DMS114 treated with DMSO at 0.1 percent for 48 hours (cell line): Measurements from ENCODE around the gene MACF1.
"Not testable (repeated sequence)": the region's sequence is repeated elsewhere in the genome, so short reads cannot be mapped to it uniquely, and the experiment has no call there.

Experiments used
- DNase-seq: peaks from one replicate; lab custom pipeline; 2025; ENCODE audit not compliant: unreplicated experiment; lab: John Stamatoyannopoulos, UW

Gene MACF1

DNA sequence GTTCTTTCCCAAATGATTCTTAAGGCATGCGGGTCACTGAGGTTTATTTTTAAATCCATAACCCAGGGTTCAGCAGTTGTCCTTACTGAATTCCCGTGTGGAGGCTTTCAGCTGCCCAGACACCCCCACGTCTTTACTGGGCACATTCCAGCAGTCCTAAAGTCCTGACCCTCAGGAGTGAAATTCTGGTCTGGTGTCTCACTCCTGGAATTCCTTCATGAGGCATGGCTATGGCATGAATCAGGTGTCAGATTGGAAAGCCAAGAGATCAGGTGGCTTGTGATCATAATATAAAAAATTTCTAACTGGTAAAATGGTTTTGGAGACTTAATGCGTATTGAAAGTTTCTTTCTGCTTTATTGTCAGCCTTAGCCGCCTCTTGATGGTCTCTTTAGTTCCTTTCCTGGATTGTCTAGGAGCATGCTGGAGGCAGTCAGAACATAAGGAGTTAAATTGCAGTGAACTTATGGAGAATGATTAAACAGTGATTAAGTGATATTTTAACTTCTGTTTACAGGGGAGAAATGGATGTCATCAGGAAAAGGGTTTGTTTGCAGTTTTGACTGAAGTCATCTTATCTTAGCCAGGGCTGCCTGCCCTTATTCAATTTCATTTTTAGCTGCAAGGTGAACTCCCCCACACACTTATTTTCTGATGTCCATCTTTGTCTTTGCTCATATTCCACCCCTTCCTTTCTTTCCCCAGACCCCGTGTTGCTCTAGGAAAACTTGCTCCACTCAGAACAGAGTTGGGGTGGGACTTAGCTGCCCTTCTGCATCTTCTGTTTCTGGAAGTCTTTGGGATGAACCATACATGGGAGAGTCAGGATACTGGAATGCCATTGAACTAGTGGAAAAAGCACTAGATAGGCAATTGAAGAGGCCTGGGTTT, 25.7 kb upstream of the MACF1 start:
- peak; percentile 78 for DNase-seq

GRCh38 chr1:39181311-39181710, 23.2 kb upstream of the MACF1 start:
- no peak for DNase-seq

DNA sequence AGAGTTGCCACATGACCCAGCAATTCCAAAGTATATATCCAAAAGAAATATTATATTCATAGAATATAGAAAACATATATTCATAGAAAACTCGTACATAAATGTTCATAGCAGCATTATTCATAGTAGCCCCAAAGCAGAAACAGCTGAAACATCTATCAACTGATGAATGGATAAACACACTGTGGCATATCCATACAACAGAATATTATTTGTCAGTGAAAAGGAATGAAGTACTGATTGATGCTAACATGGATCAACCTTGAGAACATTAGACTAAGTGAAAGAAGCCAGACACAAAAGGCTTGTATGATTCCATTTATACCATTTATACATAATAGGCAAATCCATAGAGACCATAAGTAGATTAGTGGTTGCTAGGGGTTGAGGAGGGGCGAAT, 21.7 kb upstream of the MACF1 start:
- DNase-seq = no peak

- DNase-seq = no peak
Measured at GRCh38 chr1:39183503-39184353, 20.8 kb upstream of the MACF1 start.

DNA sequence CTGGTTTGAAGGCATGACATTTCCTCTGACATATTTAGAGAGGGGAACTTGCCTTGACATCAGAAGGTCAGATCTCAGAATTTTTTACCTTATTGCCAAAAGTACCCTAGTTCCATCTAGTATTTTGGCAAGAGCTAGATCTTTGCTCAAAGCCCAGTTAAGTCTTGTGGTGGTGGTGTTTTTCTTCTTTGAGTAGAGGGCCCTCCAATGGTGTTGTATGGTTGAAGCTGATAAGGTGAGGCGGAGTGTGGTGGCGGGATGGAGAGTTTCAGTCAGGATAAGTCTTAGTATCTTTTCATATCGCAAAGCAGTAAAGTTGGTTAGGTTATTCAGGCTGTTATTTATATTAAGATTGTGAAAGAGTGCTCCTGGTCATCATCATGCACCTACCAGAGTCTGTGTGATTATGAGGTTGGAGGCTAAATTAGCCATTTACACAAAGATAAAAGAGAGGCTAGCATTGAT, 20.1 kb upstream of the MACF1 start:
- no peak for DNase-seq

GRCh38 chr1:39187275-39188046, 17.0 kb upstream of the MACF1 start:
- DNase-seq = no peak

DNA sequence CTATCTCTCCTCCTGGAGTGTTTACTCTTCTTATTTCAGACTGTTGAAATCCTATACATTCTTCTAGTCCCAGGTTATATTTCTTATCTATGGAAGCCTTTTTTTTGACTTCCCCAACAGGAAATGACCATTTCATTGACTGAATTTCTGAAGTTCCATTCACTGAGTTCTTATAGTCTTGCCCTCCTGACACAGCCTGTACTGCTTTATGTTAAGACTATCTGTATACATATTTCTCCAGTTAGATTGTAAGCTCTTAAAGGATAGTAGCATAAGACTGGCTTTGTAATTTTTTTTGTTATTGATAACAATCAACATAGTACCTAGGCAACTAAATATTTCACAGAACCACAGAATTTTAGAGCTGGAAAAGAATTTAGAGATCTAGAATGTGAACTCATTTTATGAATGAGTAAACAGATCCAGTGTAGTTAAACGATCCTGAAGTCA, 14.9 kb upstream of the MACF1 start:
- DNase-seq = no peak

DNA sequence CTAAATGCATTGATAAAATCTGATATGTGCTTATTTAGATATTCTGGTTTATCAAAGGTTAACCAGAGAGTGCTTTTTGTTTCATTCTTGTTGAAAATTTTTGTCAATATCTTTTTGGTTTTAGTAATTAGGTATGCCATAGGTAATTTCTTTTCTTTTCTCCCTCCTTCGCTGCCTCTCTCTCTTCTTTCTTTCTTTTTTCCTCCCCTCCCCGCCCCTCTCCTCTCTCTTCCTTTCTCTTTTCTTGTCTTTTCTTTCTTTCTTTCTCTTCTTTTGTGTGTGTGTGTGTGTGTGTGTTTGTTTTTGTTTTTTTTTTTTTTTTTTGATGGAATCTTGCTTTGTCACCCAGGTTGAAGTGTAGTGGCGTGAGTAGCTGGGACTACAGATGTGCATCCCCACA, 14.4 kb upstream of the MACF1 start:
- no peak for DNase-seq

DNA sequence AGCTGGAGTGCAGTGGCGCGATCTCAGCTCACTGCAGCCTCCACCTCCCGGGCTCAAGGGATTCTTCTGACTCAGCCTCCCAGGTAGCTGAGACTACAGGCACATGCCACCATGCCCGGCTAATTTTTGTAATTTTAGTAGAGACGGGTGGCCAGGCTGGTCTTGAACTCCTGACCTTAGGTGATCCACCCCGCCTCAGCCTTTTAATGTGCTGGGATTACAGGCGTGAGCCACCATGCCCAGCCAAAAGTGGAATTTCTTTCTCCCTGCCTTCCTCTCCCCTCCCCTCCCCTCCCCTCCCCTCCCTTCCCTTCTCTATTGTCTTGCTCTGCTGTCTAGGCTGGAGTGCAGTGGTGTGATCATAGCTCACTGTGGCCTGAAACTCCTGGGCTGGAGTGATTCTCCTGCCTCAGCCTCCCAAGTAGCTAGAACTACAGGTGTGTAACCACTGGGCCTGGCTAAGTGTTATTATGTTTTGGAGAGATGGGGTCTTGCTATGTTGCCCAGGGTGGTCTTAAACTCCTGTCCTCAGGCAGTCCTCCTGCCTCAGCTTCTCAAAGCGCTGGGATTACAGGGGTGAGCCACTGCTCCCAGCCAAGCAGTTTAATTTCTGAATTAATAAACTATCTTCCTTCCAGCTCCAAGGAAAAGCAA, 10.0 kb upstream of the MACF1 start:
- no peak for DNase-seq

- DNase-seq = no peak
Measured at GRCh38 chr1:39195166-39196111, 9.1 kb upstream of the MACF1 start.

DNA sequence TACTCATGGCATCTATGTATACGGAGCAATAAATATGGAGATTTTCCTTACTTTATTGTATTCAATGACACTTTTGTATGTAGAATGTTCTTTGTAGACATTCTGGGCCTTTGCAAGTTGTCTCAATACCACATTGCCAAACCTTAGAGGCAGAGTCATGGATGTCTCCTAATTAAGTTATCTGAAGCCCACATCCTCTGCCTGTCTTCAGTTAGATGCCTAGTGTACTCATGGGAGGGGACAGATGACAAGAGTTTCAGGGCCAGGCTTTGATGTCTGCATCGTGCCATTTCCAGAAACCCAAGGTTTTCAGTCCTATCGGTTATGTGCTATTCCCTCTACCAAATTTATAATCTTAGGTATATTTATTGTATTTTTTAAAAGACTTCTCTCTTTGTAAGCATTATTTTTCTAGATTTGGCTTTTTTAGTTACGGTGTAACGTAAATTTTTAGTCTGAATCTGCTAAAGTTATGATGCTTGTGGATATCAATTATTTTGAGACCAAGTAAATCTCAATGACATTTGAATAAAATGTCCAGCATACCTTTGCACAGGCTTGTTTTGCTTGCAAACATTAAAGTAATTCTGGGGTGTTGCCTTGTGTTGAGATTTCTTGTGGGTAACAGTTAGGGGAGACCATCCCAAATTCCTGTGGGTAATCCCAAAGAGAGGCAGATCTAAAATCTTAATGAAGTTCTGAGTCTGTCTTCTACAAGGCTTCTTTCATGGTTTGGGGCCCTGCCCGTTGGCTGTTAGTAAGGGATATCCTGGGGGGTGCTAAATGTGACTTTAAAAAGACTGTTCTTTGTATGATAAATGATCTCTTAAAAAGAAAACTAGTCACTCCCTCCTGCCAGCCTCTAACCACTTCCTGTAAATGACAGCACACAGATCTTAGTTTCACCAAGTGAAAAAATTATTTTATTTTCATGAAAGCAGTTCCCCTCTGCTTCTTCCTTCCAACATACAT, 8.0 kb upstream of the MACF1 start:
- DNase-seq = no peak

- no peak for DNase-seq
Measured at GRCh38 chr1:39199593-39199992, 4.9 kb upstream of the MACF1 start.

DNA sequence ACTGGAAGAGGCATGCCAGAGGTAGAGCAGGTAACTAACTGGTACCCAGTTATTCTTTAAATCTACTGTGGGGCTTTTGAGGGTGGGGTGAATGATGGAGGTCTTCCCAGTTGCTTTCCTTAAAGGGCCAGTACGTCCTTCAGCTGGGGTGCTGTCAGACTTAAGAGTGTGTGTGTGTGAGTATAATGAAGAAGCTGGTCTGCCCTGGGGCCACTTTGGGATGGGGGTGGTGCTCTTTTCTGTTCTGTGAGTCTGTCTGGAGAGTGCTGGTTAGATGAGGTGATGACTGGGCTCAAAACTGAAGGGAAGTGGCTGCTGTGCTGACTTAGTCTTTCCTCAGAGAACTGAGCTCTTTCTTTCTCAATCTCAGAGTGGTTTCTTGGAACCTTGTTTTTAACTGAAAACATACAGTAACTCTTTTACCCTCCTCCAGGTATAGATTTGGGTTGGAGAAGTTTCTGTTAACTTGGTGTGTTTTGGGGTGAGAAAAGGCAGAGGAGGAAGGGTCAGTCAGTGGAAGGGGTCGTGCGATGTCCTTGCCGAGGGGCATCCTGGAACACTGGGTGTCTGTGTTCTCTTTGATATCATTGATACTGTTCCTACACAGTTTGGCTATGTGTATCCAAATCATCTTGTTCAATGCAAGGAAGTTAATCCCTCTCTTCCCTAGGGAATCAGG, 746 bp downstream of the MACF1 start:
- no peak for DNase-seq

DNA sequence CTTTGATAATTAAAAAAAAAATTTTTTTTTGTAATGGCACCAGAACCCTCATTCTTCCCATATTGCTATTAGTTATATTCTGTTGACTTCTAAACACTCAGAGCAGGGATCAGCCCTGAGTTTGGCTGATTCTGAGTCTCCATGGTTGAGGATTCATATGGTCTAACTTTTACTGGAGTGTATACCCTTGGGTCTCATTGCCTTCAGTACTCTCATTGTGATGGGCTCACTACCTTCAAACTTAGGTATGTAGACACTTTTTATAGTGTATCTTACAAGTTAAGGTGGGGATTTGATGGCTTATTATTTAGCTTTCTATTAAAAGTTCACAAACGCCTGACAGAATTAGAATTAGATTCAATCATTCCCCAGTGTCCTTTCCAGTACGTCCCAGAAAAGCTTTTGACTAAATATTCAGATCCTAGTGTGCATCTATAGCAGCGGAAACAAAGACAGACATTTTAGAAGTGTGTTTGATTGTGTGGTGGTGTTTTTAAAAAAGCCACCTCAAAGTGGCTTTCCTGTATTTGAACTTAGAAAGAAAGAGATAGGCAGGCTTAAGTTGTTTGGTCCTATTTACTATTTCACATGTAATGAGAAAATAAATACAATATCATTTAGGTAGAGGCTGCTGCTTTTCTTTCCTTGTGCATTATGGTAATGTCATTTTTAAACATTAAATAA, 1.4 kb downstream of the MACF1 start:
- no peak for DNase-seq

DNA sequence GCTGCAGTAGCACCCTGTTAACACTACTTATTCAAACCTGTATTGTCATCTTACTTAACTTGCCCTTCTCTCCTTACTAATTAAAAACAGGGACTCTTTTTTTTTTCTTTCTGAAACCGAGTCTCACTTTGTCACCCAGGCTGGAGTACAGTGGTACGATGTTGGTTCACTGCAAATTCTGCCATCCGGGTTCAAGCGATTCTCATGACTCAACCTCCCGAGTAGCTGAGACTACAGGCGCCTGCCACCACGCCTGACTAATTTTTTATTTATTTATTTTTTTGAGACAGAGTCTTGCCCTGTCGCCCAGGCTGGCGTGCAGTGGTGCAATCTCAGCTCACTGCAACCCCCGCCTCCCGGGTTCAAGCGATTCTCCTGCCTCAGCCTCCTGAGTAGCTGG, 3.9 kb downstream of the MACF1 start:
- DNase-seq = not testable (repeated sequence)

- no peak for DNase-seq
Measured at GRCh38 chr1:39210649-39211048, 6.2 kb downstream of the MACF1 start.

DNA sequence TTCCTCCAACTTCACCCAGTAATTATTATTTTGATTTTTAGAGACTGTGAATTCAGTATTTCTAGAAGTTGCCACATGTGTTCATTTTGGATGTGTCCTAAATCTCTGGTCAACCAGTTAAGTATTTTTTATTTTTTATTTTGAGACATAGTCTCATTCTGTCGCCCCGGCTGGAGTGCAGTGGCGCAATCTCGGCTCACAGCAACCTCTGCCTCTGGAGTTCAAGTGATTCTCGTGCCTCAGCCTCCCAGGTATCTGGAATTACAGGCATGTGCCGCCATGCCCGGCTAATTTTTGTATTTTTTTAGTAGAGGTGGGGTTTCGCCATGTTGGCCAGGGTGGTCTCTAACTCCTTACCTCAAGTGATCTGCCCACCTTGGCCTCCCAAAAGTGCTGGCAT, 8.0 kb downstream of the MACF1 start:
- no peak for DNase-seq
